ENCODE data around the gene GALM.

DNA sequence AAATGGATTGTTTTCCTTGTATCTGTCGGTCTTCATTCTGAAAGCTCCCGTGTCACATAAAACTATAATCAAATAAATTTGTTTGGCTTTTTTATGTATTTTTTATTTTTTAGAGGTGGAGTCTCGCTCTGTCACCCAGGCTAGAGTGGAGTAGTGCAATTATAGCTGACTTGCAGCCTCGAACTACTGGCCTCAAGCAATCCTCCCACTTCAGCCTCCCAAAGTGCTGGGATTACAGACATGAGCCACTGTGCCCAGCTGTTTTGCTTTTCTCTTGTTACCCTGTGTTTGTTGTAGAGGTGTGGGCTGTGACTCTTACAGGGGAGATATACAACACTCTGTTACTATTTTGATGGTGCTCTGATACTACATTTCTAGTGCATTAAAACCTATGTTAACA is 2.2 kb downstream of the GALM start:
- TF ChIP-seq EZH2 (IDR thresholded peaks at IDR 0.05; ENCODE audit: low read length, unreplicated experiment) (no peak), EZH2phosphoT487 (IDR thresholded peaks at IDR 0.05; ENCODE audit: borderline replicate concordance, low read length) (no peak)
- TF ChIP-seq, protein P1, sequence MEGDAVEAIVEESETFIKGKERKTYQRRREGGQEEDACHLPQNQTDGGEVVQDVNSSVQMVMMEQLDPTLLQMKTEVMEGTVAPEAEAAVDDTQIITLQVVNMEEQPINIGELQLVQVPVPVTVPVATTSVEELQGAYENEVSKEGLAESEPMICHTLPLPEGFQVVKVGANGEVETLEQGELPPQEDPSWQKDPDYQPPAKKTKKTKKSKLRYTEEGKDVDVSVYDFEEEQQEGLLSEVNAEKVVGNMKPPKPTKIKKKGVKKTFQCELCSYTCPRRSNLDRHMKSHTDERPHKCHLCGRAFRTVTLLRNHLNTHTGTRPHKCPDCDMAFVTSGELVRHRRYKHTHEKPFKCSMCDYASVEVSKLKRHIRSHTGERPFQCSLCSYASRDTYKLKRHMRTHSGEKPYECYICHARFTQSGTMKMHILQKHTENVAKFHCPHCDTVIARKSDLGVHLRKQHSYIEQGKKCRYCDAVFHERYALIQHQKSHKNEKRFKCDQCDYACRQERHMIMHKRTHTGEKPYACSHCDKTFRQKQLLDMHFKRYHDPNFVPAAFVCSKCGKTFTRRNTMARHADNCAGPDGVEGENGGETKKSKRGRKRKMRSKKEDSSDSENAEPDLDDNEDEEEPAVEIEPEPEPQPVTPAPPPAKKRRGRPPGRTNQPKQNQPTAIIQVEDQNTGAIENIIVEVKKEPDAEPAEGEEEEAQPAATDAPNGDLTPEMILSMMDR (conservative IDR thresholded peaks at IDR 0.05; ENCODE audit: low read depth, low read length): no peak

Measured in PC-3 (cell line).